Neural progenitor cell (in vitro differentiated cells): ENCODE measurements around the gene AGPAT4. TPM values are rescaled to one million over a fixed set of nuclear protein-coding genes. Genes with fewer than 3 reads are reported as not detected.

Source experiments
- DNase-seq: peaks from one replicate; pipeline ENCODE4 v3.0.0-alpha.2; 2016; ENCODE audit warnings: low spot score
- H2AFZ ChIP-seq: fragments of 200-600 bp; sonication (generic); replicated peaks from 2 replicates; pipeline ENCODE4 v1.6.1; 2016; ENCODE audit warnings: antibody characterized with exemption
- H3F3A ChIP-seq: fragments of 200-600 bp; sonication (generic); 2 replicates; pipeline ENCODE4 v1.6.1; 2016; ENCODE audit warnings: antibody characterized with exemption, low read depth
- H3K27ac ChIP-seq: fragments of 200-600 bp; sonication (generic); 2 replicates; pipeline ENCODE4 v1.5.1; 2016; ENCODE audit warnings: mild to moderate bottlenecking
- H3K27me3 ChIP-seq: fragments of 200-600 bp; sonication (generic); 2 replicates; pipeline ENCODE4 v1.6.1; 2016; ENCODE audit warnings: mild to moderate bottlenecking, moderate library complexity
- H3K36me3 ChIP-seq: fragments of 200-600 bp; sonication (generic); 2 replicates; pipeline ENCODE4 v1.5.1; 2016
- H3K4me1 ChIP-seq: fragments of 200-600 bp; sonication (generic); 2 replicates; pipeline ENCODE4 v1.6.1; 2016; ENCODE audit warnings: mixed run types
- H3K4me2 ChIP-seq: fragments of 200-600 bp; sonication (generic); 2 replicates; pipeline ENCODE4 v1.6.1; 2016
- H3K4me3 ChIP-seq: fragments of 200-600 bp; sonication (generic); 2 replicates; pipeline ENCODE4 v1.5.1; 2016
- H3K79me2 ChIP-seq: fragments of 200-600 bp; sonication (generic); 2 replicates; pipeline ENCODE4 v1.6.1; 2016; ENCODE audit warnings: low read depth
- H3K9ac ChIP-seq: fragments of 200-600 bp; sonication (generic); 2 replicates; pipeline ENCODE4 v1.6.1; 2016
- H3K9me3 ChIP-seq: fragments of 200-600 bp; sonication (generic); 2 replicates; pipeline ENCODE4 v1.5.1; 2016; ENCODE audit warnings: low read depth
- H4K20me1 ChIP-seq: fragments of 200-600 bp; sonication (generic); 2 replicates; pipeline ENCODE4 v1.6.1; 2016; ENCODE audit warnings: low read depth
- H3K27ac Mint-ChIP-seq: 3 replicates; pipeline ENCODE4 v1.8.0; 2021; ENCODE audit warnings: mixed read lengths
- H3K27me3 Mint-ChIP-seq: 2 replicates; pipeline ENCODE4 v1.8.0; 2022; ENCODE audit warnings: low read depth, mild to moderate bottlenecking, inconsistent platforms, moderate library complexity, mixed read lengths; ENCODE audit not compliant: insufficient read depth
- H3K36me3 Mint-ChIP-seq: 3 replicates; pipeline ENCODE4 v1.8.0; 2021; ENCODE audit warnings: mixed read lengths
- H3K4me1 Mint-ChIP-seq: 3 replicates; pipeline ENCODE4 v1.8.0; 2021; ENCODE audit warnings: mixed read lengths
- H3K4me3 Mint-ChIP-seq: 3 replicates; pipeline ENCODE4 v1.8.0; 2021; ENCODE audit warnings: mild to moderate bottlenecking, moderate library complexity, mixed read lengths
- H3K9me3 Mint-ChIP-seq: 3 replicates; pipeline ENCODE4 v1.8.0; 2020; ENCODE audit warnings: mixed read lengths
- CTCF ChIP-seq: fragments of 200-600 bp; sonication (generic); IDR thresholded peaks from 2 replicates; pipeline ENCODE4 v1.5.1; 2017; ENCODE audit warnings: antibody characterized with exemption, mild to moderate bottlenecking
- EZH2 ChIP-seq: fragments of 200-600 bp; sonication (generic); IDR thresholded peaks from 2 replicates; pipeline ENCODE4 v1.6.1; 2017; ENCODE audit warnings: antibody characterized with exemption, mild to moderate bottlenecking, moderate library complexity
- EZH2phosphoT487 ChIP-seq: fragments of 200-600 bp; sonication (generic); IDR thresholded peaks from 2 replicates; pipeline ENCODE4 v1.6.1; 2017; ENCODE audit warnings: antibody characterized with exemption
- total RNA-seq: library from RNA; depleted of rRNA; stranded (reverse); fragments of >200 nt; gene quantifications from 2 replicates; pipeline ENCODE4 v1.2.3, GENCODE V29; 2015; ENCODE audit warnings: low replicate concordance

AGPAT4 gene
- total RNA-seq, 1 donor from 2014 or later, result 30.5 TPM

GRCh38 chr6:161214722-161215121, 59.1 kb downstream of the AGPAT4 start:
- H3K9ac ChIP-seq, result no peak overlapping the region
- H3K27me3 Mint-ChIP-seq, result peaks cover 4% of the 10 kb centered on the region
- no peak overlapping the region for H3K27ac ChIP-seq
- H3K36me3 ChIP-seq, result peaks cover 20% of the 10 kb centered on the region
- no peak for DNase-seq
- H3K27me3 ChIP-seq, result no peaks in the 10 kb centered on the region
- H3K9me3 ChIP-seq, result peaks cover 29% of the 10 kb centered on the region
- H3F3A ChIP-seq, result peaks cover 5% of the 10 kb centered on the region
- no peak overlapping the region for H3K4me3 Mint-ChIP-seq
- H3K4me3 ChIP-seq, result no peak overlapping the region
- no peak overlapping the region for H2AFZ ChIP-seq
- peaks cover 54% of the 10 kb centered on the region for H3K79me2 ChIP-seq
- H3K27ac Mint-ChIP-seq, result no peak overlapping the region
- no peaks in the 10 kb centered on the region for H3K4me1 ChIP-seq
- H3K36me3 Mint-ChIP-seq, result peaks cover 73% of the 10 kb centered on the region
- H3K4me2 ChIP-seq, result no peak overlapping the region
- peaks cover 76% of the 10 kb centered on the region for H3K9me3 Mint-ChIP-seq
- no peak for TF ChIP-seq EZH2
- TF ChIP-seq CTCF, result no peak
- TF ChIP-seq EZH2phosphoT487, result no peak
- H3K4me1 Mint-ChIP-seq, result no peaks in the 10 kb centered on the region
- no peaks in the 10 kb centered on the region for H4K20me1 ChIP-seq

GRCh38 chr6:161212902-161213301, 61.0 kb downstream of the AGPAT4 start:
- no peak overlapping the region for H3K4me3 ChIP-seq
- no peaks in the 10 kb centered on the region for H4K20me1 ChIP-seq
- H3K27me3 Mint-ChIP-seq, result peaks cover 4% of the 10 kb centered on the region
- H3K9ac ChIP-seq, result no peak overlapping the region
- H3K27ac Mint-ChIP-seq, result no peak overlapping the region
- DNase-seq, result no peak
- H3K36me3 ChIP-seq, result peaks cover 20% of the 10 kb centered on the region
- H3F3A ChIP-seq, result peaks cover 5% of the 10 kb centered on the region
- H3K79me2 ChIP-seq, result peaks cover 54% of the 10 kb centered on the region
- H3K4me2 ChIP-seq, result no peak overlapping the region
- H3K9me3 Mint-ChIP-seq, result peaks cover 78% of the 10 kb centered on the region
- no peak overlapping the region for H3K27ac ChIP-seq
- no peaks in the 10 kb centered on the region for H3K27me3 ChIP-seq
- no peak overlapping the region for H3K4me3 Mint-ChIP-seq
- TF ChIP-seq CTCF, result no peak
- no peak for TF ChIP-seq EZH2
- TF ChIP-seq EZH2phosphoT487, result no peak
- peaks cover 74% of the 10 kb centered on the region for H3K36me3 Mint-ChIP-seq
- peaks cover 29% of the 10 kb centered on the region for H3K9me3 ChIP-seq
- no peaks in the 10 kb centered on the region for H3K4me1 Mint-ChIP-seq
- H3K4me1 ChIP-seq, result no peaks in the 10 kb centered on the region
- H2AFZ ChIP-seq, result no peak overlapping the region

- peak overlapping the region; percentile 6 for H3K4me3 ChIP-seq
- peaks cover 4% of the 10 kb centered on the region for H3K4me1 ChIP-seq
- peaks cover 59% of the 10 kb centered on the region for H3K79me2 ChIP-seq
- H3K27ac Mint-ChIP-seq, result no peak overlapping the region
- peaks cover 29% of the 10 kb centered on the region for H3K9me3 ChIP-seq
- H3K9me3 Mint-ChIP-seq, result peaks cover 78% of the 10 kb centered on the region
- TF ChIP-seq CTCF (no peak), EZH2phosphoT487 (no peak), EZH2 (no peak)
- H4K20me1 ChIP-seq, result no peaks in the 10 kb centered on the region
- H3K9ac ChIP-seq, result no peak overlapping the region
- H3K27me3 ChIP-seq, result no peaks in the 10 kb centered on the region
- H3K36me3 ChIP-seq, result peaks cover 20% of the 10 kb centered on the region
- DNase-seq, result peak; percentile 20
- no peak overlapping the region for H3K4me2 ChIP-seq
- no peak overlapping the region for H3K4me3 Mint-ChIP-seq
- no peak overlapping the region for H2AFZ ChIP-seq
- H3F3A ChIP-seq, result peaks cover 5% of the 10 kb centered on the region
- peaks cover 72% of the 10 kb centered on the region for H3K36me3 Mint-ChIP-seq
- peaks cover 4% of the 10 kb centered on the region for H3K27me3 Mint-ChIP-seq
- no peaks in the 10 kb centered on the region for H3K4me1 Mint-ChIP-seq
- no peak overlapping the region for H3K27ac ChIP-seq
Measured at GRCh38 chr6:161211380-161212035, 62.4 kb downstream of the AGPAT4 start.
